ENCODE measurements around the gene FMNL1. TPM values are rescaled to one million over a fixed set of nuclear protein-coding genes. Genes with fewer than 3 reads are reported as not detected.

Gene FMNL1
- total and polyA plus RNA-seq, 8 donors, result 4.5 to 34.5 (median 10.0) TPM

DNA sequence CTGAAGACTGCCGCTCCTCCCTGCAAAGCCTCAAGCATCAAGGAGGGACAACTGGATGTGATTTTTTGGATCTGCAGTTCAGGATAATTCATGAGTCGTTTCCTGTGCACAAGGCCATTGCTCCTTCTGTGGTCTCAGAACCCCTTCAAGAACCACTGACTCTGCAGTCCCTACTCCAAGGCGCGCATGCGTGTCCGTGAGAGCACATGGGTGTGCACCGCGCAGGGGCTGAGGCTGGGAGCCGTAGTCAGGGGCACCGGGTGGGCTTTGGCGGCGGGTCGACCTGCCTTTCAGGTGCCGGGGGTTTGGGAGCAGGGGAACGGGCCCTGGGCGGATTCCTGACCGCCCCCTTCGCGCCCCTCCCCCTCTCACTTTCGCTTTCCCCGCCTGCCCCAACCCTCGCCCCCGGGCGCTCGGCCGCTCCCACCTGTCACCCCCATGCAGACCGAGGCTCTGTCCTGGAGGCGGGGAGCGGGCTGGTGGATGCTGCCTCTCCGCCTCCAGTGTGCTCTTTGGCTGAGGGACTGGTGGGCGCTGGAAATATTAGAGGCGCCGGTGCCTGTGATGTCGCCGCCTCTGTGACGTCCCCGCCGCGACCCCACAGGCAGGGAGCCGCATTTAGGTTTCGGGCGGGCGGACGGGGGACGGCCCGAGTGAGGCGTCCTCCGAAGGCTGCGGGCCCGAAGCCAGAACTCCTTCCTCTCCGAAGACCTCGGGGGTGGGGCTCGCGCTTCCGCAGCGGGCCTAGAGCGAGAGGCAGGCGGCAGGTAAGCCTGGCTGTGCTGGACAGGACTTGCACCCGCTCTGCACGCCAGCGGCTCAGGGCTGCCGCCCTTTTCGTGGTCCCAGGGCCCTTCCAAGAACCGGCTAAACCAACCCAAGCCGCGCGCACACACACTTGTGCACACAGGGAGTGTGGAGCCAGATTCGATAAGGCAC, 40.2 kb downstream of the FMNL1 start, which contains the start of gene SPATA32:
SPATA32 (minus strand) TSS at position 518 of the 939 bp plus-strand sequence; CDS start at position 440, 78 bp downstream.
- TF ChIP-seq EP300 (IDR thresholded peaks at IDR 0.05) (no peak), POLR2AphosphoS5 (IDR thresholded peaks at IDR 0.05) (peak in 1 of 3 donors; percentile 15)
- WGBS, 5 donors, result 4 to 6% (median 5%) methylated on average over 24 to 68 of the region's 68 CpGs
- Histone ChIP-seq H3K4me1 (peaks cover 11 to 33% (median 21%) of the 10 kb centered on the region in 4 donors), H3K36me3 (peaks cover 28 to 39% (median 37%) of the 10 kb centered on the region in 4 donors), H3K4me3 (peak within 1 kb of the TSS; percentile 51 to 78 (median 74)), H3K27me3 (no peaks in the 10 kb centered on the region), H3K27ac (peak within 1 kb of the TSS; percentile 48 to 83 (median 64)), H3K9me3 (no peaks in the 10 kb centered on the region)
- intact Hi-C loops (cut with DNase I; ENCODE audit: low total_unique reads), result no loop called here
- DNase-seq, result peak; percentile 73 to 82

GRCh38 chr17:45262516-45263476, 41.1 kb downstream of the FMNL1 start:
- TF ChIP-seq, protein P1, sequence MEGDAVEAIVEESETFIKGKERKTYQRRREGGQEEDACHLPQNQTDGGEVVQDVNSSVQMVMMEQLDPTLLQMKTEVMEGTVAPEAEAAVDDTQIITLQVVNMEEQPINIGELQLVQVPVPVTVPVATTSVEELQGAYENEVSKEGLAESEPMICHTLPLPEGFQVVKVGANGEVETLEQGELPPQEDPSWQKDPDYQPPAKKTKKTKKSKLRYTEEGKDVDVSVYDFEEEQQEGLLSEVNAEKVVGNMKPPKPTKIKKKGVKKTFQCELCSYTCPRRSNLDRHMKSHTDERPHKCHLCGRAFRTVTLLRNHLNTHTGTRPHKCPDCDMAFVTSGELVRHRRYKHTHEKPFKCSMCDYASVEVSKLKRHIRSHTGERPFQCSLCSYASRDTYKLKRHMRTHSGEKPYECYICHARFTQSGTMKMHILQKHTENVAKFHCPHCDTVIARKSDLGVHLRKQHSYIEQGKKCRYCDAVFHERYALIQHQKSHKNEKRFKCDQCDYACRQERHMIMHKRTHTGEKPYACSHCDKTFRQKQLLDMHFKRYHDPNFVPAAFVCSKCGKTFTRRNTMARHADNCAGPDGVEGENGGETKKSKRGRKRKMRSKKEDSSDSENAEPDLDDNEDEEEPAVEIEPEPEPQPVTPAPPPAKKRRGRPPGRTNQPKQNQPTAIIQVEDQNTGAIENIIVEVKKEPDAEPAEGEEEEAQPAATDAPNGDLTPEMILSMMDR (IDR thresholded peaks at IDR 0.05), result no peak
- no peak for TF ChIP-seq POLR2AphosphoS5 (IDR thresholded peaks at IDR 0.05)
- no peak for TF ChIP-seq POLR2A (IDR thresholded peaks at IDR 0.05)
- TF ChIP-seq EP300 (IDR thresholded peaks at IDR 0.05), result no peak
- peak overlapping the region; percentile 51 to 78 (median 74) for H3K4me3 ChIP-seq
- intact Hi-C loops (cut with DNase I; ENCODE audit: low total_unique reads), result no loop called here
- peak in 1 of 2 donors; percentile 48 for DNase-seq
- WGBS, 5 donors, result 38 to 52% (median 46%) methylated on average over 13 to 18 of the region's 18 CpGs
- H3K27ac ChIP-seq, result peak overlapping the region in 4 of 5 donors; percentile 63 to 83 (median 70)
- peaks cover 36 to 48% (median 47%) of the 10 kb centered on the region in 4 donors for H3K36me3 ChIP-seq
- peaks cover 11 to 33% (median 21%) of the 10 kb centered on the region in 4 donors for H3K4me1 ChIP-seq
- no peaks in the 10 kb centered on the region for H3K27me3 ChIP-seq
- no peaks in the 10 kb centered on the region for H3K9me3 ChIP-seq

GRCh38 chr17:45263477-45263860, 41.8 kb downstream of the FMNL1 start:
- Histone ChIP-seq H3K27ac (peak overlapping the region in 3 of 5 donors; percentile 16 to 64 (median 63)), H3K9me3 (no peaks in the 10 kb centered on the region), H3K4me3 (no peak overlapping the region), H3K36me3 (peaks cover 42 to 55% (median 54%) of the 10 kb centered on the region in 4 donors), H3K27me3 (no peaks in the 10 kb centered on the region), H3K4me1 (peaks cover 11 to 33% (median 21%) of the 10 kb centered on the region in 4 donors)
- WGBS, 5 donors, result 47 to 79% (median 73%) methylated on average over 3 to 7 of the region's 7 CpGs
- intact Hi-C loops (cut with DNase I; ENCODE audit: low total_unique reads), result no loop called here
- DNase-seq, result no peak
- TF ChIP-seq POLR2A (IDR thresholded peaks at IDR 0.05) (no peak), EP300 (IDR thresholded peaks at IDR 0.05) (no peak), POLR2AphosphoS5 (IDR thresholded peaks at IDR 0.05) (no peak)
- TF ChIP-seq, protein P1 (IDR thresholded peaks at IDR 0.05), result no peak

GRCh38 chr17:45264430-45264829, 42.7 kb downstream of the FMNL1 start:
- peak overlapping the region in 1 of 5 donors; percentile 16 for H3K27ac ChIP-seq
- WGBS, 5 donors, result 86 to 93% (median 91%) methylated on average over 13 to 14 of the region's 14 CpGs
- DNase-seq, result no peak

More at GRCh38 chr17:45264430-45264829, 42.7 kb downstream of the FMNL1 start:
- no peak for TF ChIP-seq POLR2AphosphoS5 (IDR thresholded peaks at IDR 0.05)
- TF ChIP-seq POLR2A (IDR thresholded peaks at IDR 0.05), result no peak
- TF ChIP-seq EP300 (IDR thresholded peaks at IDR 0.05), result no peak
- TF ChIP-seq, protein P1 (IDR thresholded peaks at IDR 0.05), result no peak
- no peak overlapping the region for H3K4me3 ChIP-seq
- H3K27me3 ChIP-seq, result no peaks in the 10 kb centered on the region
- peaks cover 52 to 65% (median 63%) of the 10 kb centered on the region in 4 donors for H3K36me3 ChIP-seq
- H3K9me3 ChIP-seq, result no peaks in the 10 kb centered on the region
- H3K4me1 ChIP-seq, result peaks cover 11 to 33% (median 21%) of the 10 kb centered on the region in 4 donors
- intact Hi-C loops (cut with DNase I; ENCODE audit: low total_unique reads), result no loop called here

Measured in stomach (tissue), 9 donors.